Gastroesophageal sphincter (tissue), 4 donors: ENCODE results near the gene KIF1A. TPM values are rescaled to one million over a fixed set of nuclear protein-coding genes. Genes with fewer than 3 reads are reported as not detected.

Experiments used
- ATAC-seq: fragments of 150-250 bp; one replicate; pipeline ENCODE4 v1.9.1; 2016; ENCODE audit warnings: mild to moderate bottlenecking, moderate library complexity
- H3K27ac ChIP-seq, 4 donors: fragments of 200-600 bp; sonication (generic) in 3 of 4; 1 replicate in 3 of 4; 2 replicates in 1 of 4; pipeline ENCODE4 v1.5.1; 2016 to 2019
- H3K27me3 ChIP-seq: fragments of 200-600 bp; sonication (generic); one replicate; pipeline ENCODE4 v1.5.1; 2019
- H3K36me3 ChIP-seq, 2 donors: fragments of 200-600 bp; sonication (generic); one replicate each; pipeline ENCODE4 v1.5.1; 2019; ENCODE audit warnings: control low read depth in 1 of 2
- H3K4me1 ChIP-seq, 3 donors: fragments of 200-600 bp; sonication (generic); 1 replicate in 2 of 3; 2 replicates in 1 of 3; pipeline ENCODE4 v1.5.1; 2016 to 2019; ENCODE audit warnings: control low read depth in 2 of 3
- H3K4me3 ChIP-seq, 2 donors: fragments of 200-600 bp; sonication (generic); one replicate each; pipeline ENCODE4 v1.5.1; 2019; ENCODE audit warnings: mild to moderate bottlenecking in 1 of 2, moderate library complexity in 1 of 2
- H3K9me3 ChIP-seq, 3 donors: fragments of 200-600 bp; sonication (generic); one replicate each; pipeline ENCODE4 v1.5.1; 2017 to 2019; ENCODE audit warnings: control low read depth in 2 of 3
- EP300 ChIP-seq: sonication (generic); formaldehyde crosslinking; IDR thresholded peaks from one replicate; pipeline ENCODE4 v1.6.1; 2017; ENCODE audit warnings: antibody characterized with exemption, mild to moderate bottlenecking
- POLR2A ChIP-seq, 2 donors: fragments of 450-650 bp; IDR thresholded peaks; one replicate each; pipeline ENCODE4 v1.6.1; 2017; ENCODE audit warnings: antibody characterized with exemption in 2 of 2, mild to moderate bottlenecking in 2 of 2, moderate library complexity in 1 of 2
- POLR2AphosphoS5 ChIP-seq: sonication (generic); formaldehyde crosslinking; IDR thresholded peaks from one replicate; pipeline ENCODE4 v1.6.1; 2017; ENCODE audit warnings: antibody characterized with exemption
- WGBS, 2 donors: methylation state at CpG; one replicate each; pipeline ENCODE4 v1.1.5; 2018; ENCODE audit warnings: low coverage in 1 of 2; 5-methylcytosine and 5-hydroxymethylcytosine counted together
- total RNA-seq, 4 donors: library from RNA; depleted of rRNA; stranded (reverse); fragments of >200 nt; gene quantifications; one replicate each; pipeline ENCODE4 v1.1.0, GENCODE V29; 2016
- TF ChIP-seq, protein P1 (sequence below), 4 experiments: fragments of 200-600 bp in 2 of 4; fragments of 450-650 bp in 2 of 4; sonication (generic) in 1 of 4; IDR thresholded peaks; one replicate each; pipeline ENCODE4 v1.5.1; 2017 to 2019; ENCODE audit warnings: antibody characterized with exemption in 4 of 4, mild to moderate bottlenecking in 2 of 4, moderate library complexity in 2 of 4

The KIF1A gene
- total RNA-seq, 4 donors from 2014 or later: 0.62 to 2.3 (median 1.6) TPM

- Histone ChIP-seq H3K4me1 (no peaks in the 10 kb centered on the region), H3K4me3 (no peak overlapping the region), H3K36me3 (no peaks in the 10 kb centered on the region), H3K27ac (no peak overlapping the region), H3K27me3 (peaks cover 17% of the 10 kb centered on the region), H3K9me3 (no peaks in the 10 kb centered on the region)
- 100% methylated on average over 3 of the region's 16 CpGs; no CpG with 5 or more reads in 1 of the 2 donors for WGBS, 2 donors
- ATAC-seq: no peak
- TF ChIP-seq POLR2AphosphoS5 (no peak), EP300 (no peak), POLR2A (IDR thresholded peaks at IDR 0.05) (no peak)
- TF ChIP-seq, protein P1, sequence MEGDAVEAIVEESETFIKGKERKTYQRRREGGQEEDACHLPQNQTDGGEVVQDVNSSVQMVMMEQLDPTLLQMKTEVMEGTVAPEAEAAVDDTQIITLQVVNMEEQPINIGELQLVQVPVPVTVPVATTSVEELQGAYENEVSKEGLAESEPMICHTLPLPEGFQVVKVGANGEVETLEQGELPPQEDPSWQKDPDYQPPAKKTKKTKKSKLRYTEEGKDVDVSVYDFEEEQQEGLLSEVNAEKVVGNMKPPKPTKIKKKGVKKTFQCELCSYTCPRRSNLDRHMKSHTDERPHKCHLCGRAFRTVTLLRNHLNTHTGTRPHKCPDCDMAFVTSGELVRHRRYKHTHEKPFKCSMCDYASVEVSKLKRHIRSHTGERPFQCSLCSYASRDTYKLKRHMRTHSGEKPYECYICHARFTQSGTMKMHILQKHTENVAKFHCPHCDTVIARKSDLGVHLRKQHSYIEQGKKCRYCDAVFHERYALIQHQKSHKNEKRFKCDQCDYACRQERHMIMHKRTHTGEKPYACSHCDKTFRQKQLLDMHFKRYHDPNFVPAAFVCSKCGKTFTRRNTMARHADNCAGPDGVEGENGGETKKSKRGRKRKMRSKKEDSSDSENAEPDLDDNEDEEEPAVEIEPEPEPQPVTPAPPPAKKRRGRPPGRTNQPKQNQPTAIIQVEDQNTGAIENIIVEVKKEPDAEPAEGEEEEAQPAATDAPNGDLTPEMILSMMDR (IDR thresholded peaks at IDR 0.05): no peak
Measured at GRCh38 chr2:240739797-240740196, 80.2 kb downstream of the KIF1A start.

DNA sequence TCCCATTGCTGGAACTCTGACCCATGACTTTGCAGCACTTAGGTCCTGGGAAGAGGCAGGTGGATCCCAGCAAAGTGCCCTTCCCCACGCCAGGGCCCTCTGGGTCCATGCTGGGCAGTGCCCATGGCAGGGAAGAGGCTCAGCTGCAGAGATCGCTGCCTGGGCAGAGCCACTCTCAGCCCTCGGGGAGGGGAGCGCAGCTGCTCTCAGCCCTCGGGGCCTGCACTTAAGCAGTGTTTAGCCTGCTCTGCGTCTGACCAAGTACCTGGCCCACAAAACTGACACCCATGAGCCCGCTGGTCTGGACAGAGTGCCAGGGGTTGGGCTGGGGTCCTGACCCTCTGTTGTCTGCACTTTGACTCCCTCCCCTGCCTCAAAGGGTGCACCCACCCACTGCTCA, 82.1 kb downstream of the KIF1A start:
- no peaks in the 10 kb centered on the region for H3K4me1 ChIP-seq
- H3K27ac ChIP-seq: no peak overlapping the region
- no peaks in the 10 kb centered on the region for H3K36me3 ChIP-seq
- 60% methylated on average over 1 of the region's 7 CpGs; no CpG with 5 or more reads in 1 of the 2 donors for WGBS, 2 donors
- H3K27me3 ChIP-seq: peaks cover 20% of the 10 kb centered on the region
- no peak overlapping the region for H3K4me3 ChIP-seq
- no peaks in the 10 kb centered on the region for H3K9me3 ChIP-seq
- TF ChIP-seq, protein P1 (IDR thresholded peaks at IDR 0.05): no peak
- TF ChIP-seq POLR2AphosphoS5 (no peak), EP300 (no peak), POLR2A (IDR thresholded peaks at IDR 0.05) (no peak)
- no peak for ATAC-seq

DNA sequence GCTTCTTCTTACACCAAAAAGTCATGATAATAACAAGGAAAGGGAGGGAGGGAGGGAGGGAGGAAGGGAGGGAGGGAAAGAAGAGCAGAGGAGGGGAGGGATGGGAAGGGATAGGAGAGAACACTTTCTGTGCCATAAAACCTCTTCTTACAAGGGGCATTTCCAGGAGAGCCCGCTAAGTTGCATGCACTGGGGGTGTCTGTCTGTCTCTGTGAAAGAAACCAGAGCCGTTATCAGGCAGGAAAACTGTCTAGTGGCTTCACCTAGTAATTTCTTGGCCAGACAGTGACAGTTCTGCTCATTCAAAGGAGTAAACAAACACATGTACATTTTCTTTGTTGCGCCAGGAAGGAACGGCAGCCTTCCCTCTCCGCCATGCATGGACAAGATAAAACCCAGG, 82.5 kb downstream of the KIF1A start:
- no peaks in the 10 kb centered on the region for H3K36me3 ChIP-seq
- H3K4me1 ChIP-seq: no peaks in the 10 kb centered on the region
- H3K27me3 ChIP-seq: peaks cover 20% of the 10 kb centered on the region
- H3K27ac ChIP-seq: no peak overlapping the region
- H3K9me3 ChIP-seq: no peaks in the 10 kb centered on the region
- no peak for ATAC-seq
- no peak for TF ChIP-seq POLR2AphosphoS5
- no peak for TF ChIP-seq POLR2A (IDR thresholded peaks at IDR 0.05)
- TF ChIP-seq, protein P1 (IDR thresholded peaks at IDR 0.05): no peak
- no peak for TF ChIP-seq EP300
- 47 to 56% methylated on average over 3 to 4 of the region's 5 CpGs for WGBS, 2 donors
- H3K4me3 ChIP-seq: no peak overlapping the region

GRCh38 chr2:240736281-240737250, 83.5 kb downstream of the KIF1A start:
- TF ChIP-seq EP300 (no peak), POLR2AphosphoS5 (no peak), POLR2A (IDR thresholded peaks at IDR 0.05) (no peak)
- TF ChIP-seq, protein P1 (IDR thresholded peaks at IDR 0.05): no peak
- Histone ChIP-seq H3K36me3 (no peaks in the 10 kb centered on the region), H3K27me3 (peaks cover 20% of the 10 kb centered on the region), H3K9me3 (no peaks in the 10 kb centered on the region), H3K4me3 (no peak overlapping the region), H3K27ac (no peak overlapping the region), H3K4me1 (no peaks in the 10 kb centered on the region)
- 85% methylated on average over 4 of the region's 35 CpGs; no CpG with 5 or more reads in 1 of the 2 donors for WGBS, 2 donors
- ATAC-seq: no peak
